GM18519 (cell line): Measurements from ENCODE around the gene SHE.

Experiments
- ATAC-seq: cut with Tn5 transposase; IDR thresholded peaks from one replicate; pipeline ENCODE4 v1.9.1; 2021; ENCODE audit warnings: mild to moderate bottlenecking, moderate library complexity; ENCODE audit not compliant: unreplicated experiment, low FRiP score

The SHE gene

GRCh38 chr1:154453161-154453560 is 49.1 kb downstream of the SHE start:
- no peak for ATAC-seq

GRCh38 chr1:154448331-154448811 is 53.8 kb downstream of the SHE start:
- no peak for ATAC-seq

GRCh38 chr1:154446789-154447188 is 55.4 kb downstream of the SHE start:
- no peak for ATAC-seq

- no peak for ATAC-seq
Measured at GRCh38 chr1:154446292-154446691, 55.9 kb downstream of the SHE start.

- ATAC-seq = no peak
Measured at GRCh38 chr1:154445040-154445472, 57.2 kb downstream of the SHE start.

- ATAC-seq = no peak
Measured at GRCh38 chr1:154443274-154444013, 58.8 kb downstream of the SHE start.

GRCh38 chr1:154442006-154442740 is 60.0 kb downstream of the SHE start:
- no peak for ATAC-seq

GRCh38 chr1:154441241-154441888 is 60.8 kb downstream of the SHE start:
- ATAC-seq = no peak

GRCh38 chr1:154440036-154440804 is 62.0 kb downstream of the SHE start:
- no peak for ATAC-seq

GRCh38 chr1:154436433-154436832 is 65.8 kb downstream of the SHE start:
- ATAC-seq = no peak

- ATAC-seq = no peak
Measured at GRCh38 chr1:154435599-154436200, 66.5 kb downstream of the SHE start.

- ATAC-seq = no peak
Measured at GRCh38 chr1:154434346-154435085, 67.7 kb downstream of the SHE start.

GRCh38 chr1:154433161-154433764 is 68.9 kb downstream of the SHE start:
- no peak for ATAC-seq

- ATAC-seq = no peak
Measured at GRCh38 chr1:154431586-154432373, 70.4 kb downstream of the SHE start.

- ATAC-seq = no peak
Measured at GRCh38 chr1:154430903-154431302, 71.3 kb downstream of the SHE start.

- ATAC-seq = no peak
Measured at GRCh38 chr1:154429841-154430611, 72.2 kb downstream of the SHE start.
